Activated CD4-positive, alpha-beta T cell treated with anti-CD3 and anti-CD28 coated beads, Interleukin-2, amount 10 ng/mL, durations not matched to agents 7 days and 5 days (primary cell): ENCODE measurements around the gene RPUSD1. TPM values are rescaled to one million over a fixed set of nuclear protein-coding genes. Genes with fewer than 3 reads are reported as not detected.
"Not testable (repeated sequence)": the region's sequence is repeated elsewhere in the genome, so short reads cannot be mapped to it uniquely, and the experiment has no call there.

ENCODE experiments used
- CTCF ChIA-PET: fragments of 350-600 bp; sonication (Branson Sonifier 250); formaldehyde crosslinking; loops from one replicate; lab custom pipeline; 2021; ENCODE audit warnings: antibody characterized with exemption; lab: Charles Lee
- POLR2A ChIA-PET: fragments of 350-600 bp; sonication (Branson Sonifier 250); formaldehyde crosslinking; loops from one replicate; lab custom pipeline; 2021; ENCODE audit warnings: antibody characterized with exemption; lab: Charles Lee
- DNase-seq: peaks from one replicate; pipeline ENCODE4 v3.0.0-alpha.2; 2020
- H3K27ac Mint-ChIP-seq: one replicate; pipeline ENCODE4 v1.8.0; 2021; ENCODE audit warnings: mild to moderate bottlenecking, moderate library complexity, mixed read lengths
- H3K27me3 Mint-ChIP-seq: one replicate; pipeline ENCODE4 v1.8.0; 2021; ENCODE audit warnings: mixed read lengths
- H3K36me3 Mint-ChIP-seq: one replicate; pipeline ENCODE4 v1.8.0; 2021; ENCODE audit warnings: low read depth, mixed read lengths
- H3K4me1 Mint-ChIP-seq: one replicate; pipeline ENCODE4 v1.8.0; 2021; ENCODE audit warnings: mixed read lengths
- H3K4me3 Mint-ChIP-seq: one replicate; pipeline ENCODE4 v1.8.0; 2021; ENCODE audit warnings: mild to moderate bottlenecking, moderate library complexity, mixed read lengths
- H3K9me3 Mint-ChIP-seq: one replicate; pipeline ENCODE4 v1.8.0; 2021; ENCODE audit warnings: mixed read lengths
- total RNA-seq, 2 experiments: library from RNA; stranded (reverse); gene quantifications; one replicate each; pipeline ENCODE4 v1.2.3, GENCODE V29; 2021

Gene RPUSD1
- total RNA-seq, 2 experiments from 2014 or later: 25.4 to 26.1 TPM

- no peaks in the 10 kb centered on the region for H3K27me3 Mint-ChIP-seq
- no peak overlapping the region for H3K4me3 Mint-ChIP-seq
- H3K4me1 Mint-ChIP-seq: peaks cover 11% of the 10 kb centered on the region
- DNase-seq: no peak
- H3K9me3 Mint-ChIP-seq: no peaks in the 10 kb centered on the region
- H3K27ac Mint-ChIP-seq: no peak overlapping the region
- peaks cover 4% of the 10 kb centered on the region for H3K36me3 Mint-ChIP-seq
- CTCF ChIA-PET: interaction anchor here (1.1 to 1.9 kb wide), 3 partner anchors 17 to 198 kb away, joined by 3 to 5 read pairs (median 3); partner anchors contain the start of genes METRN and SOX8
- POLR2A ChIA-PET: no interaction called here
Observed at GRCh38 chr16:783404-784161, 4.6 kb downstream of the RPUSD1 start.

DNA sequence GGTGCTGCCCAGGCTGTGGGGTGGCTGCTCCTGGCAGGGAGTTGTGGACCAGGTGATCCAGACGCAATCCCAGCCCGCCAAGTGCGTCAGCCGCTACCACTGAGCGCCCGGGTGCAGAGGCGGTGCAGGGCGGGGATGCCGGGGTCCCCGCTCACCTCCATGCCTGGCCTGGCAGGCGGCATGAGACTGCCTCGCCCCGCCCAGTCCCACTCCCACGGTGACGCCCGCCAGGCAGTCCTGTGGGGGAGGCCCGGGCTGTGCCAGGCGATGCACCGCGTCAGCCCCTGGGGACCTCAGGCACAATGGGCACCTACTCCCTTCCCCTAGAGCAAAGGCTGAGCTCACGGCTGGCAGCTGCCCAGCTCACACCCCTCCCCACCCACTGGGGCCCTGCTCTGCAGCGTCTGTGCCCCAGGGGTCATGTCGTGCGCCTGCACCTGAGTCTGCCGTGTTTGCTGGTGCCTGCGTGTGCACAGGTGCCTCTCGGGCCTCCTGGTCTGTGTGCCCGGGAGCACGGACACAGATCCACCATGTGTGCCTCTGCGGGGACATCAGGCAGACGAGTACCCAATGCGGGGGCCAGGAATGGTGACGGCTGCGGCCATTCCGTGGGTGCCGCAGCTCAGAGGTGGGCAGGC lies 5.3 kb downstream of the RPUSD1 start:
- H3K9me3 Mint-ChIP-seq: no peaks in the 10 kb centered on the region
- ChIA-PET CTCF (interaction anchor here (1.4 kb wide), 1 partner anchor 68 kb away, joined by 3 read pairs; the partner anchor contains the start of gene METRN), POLR2A (no interaction called here)
- H3K36me3 Mint-ChIP-seq: peaks cover 4% of the 10 kb centered on the region
- no peak overlapping the region for H3K4me3 Mint-ChIP-seq
- H3K4me1 Mint-ChIP-seq: peaks cover 11% of the 10 kb centered on the region
- H3K27me3 Mint-ChIP-seq: no peaks in the 10 kb centered on the region
- H3K27ac Mint-ChIP-seq: no peak overlapping the region
- DNase-seq: no peak

DNA sequence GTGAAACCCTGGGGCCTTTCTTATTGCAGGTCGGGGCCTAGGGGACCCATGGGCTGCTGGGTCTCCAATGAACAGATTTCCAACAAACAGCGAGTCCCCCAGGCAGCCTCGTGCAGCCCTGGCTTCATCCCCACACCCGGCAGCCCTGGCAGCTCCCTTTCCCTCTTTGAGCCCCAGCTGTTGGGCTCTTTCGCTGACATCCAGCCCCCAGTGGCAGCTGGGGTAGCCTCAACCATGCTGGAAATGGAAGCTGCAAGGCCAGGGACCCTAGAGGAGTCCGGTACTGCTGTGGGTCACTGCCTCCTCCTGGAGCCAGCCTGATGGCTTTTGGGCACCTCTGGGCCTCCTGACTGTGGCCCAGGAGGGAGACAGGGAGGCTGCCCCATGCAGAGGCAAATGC lies 5.9 kb downstream of the RPUSD1 start:
- DNase-seq: no peak
- ChIA-PET CTCF (no interaction called here), POLR2A (no interaction called here)
- Mint-ChIP-seq H3K4me1 (peaks cover 9% of the 10 kb centered on the region), H3K4me3 (no peak overlapping the region), H3K9me3 (no peaks in the 10 kb centered on the region), H3K27ac (no peak overlapping the region), H3K27me3 (peaks cover 4% of the 10 kb centered on the region), H3K36me3 (peaks cover 2% of the 10 kb centered on the region)

GRCh38 chr16:781346-782010 lies 6.7 kb downstream of the RPUSD1 start:
- Mint-ChIP-seq H3K36me3 (peaks cover 2% of the 10 kb centered on the region), H3K4me3 (no peak overlapping the region), H3K9me3 (no peaks in the 10 kb centered on the region), H3K27me3 (peaks cover 4% of the 10 kb centered on the region), H3K27ac (no peak overlapping the region), H3K4me1 (peaks cover 5% of the 10 kb centered on the region)
- CTCF ChIA-PET: interaction anchor here (0.8 kb wide), 1 partner anchor 67 kb away, joined by 3 read pairs; the partner anchor contains the start of gene METRN
- POLR2A ChIA-PET: no interaction called here
- DNase-seq: no peak

- H3K27me3 Mint-ChIP-seq: peaks cover 4% of the 10 kb centered on the region
- H3K4me1 Mint-ChIP-seq: peaks cover 3% of the 10 kb centered on the region
- H3K27ac Mint-ChIP-seq: no peak overlapping the region
- CTCF ChIA-PET: interaction anchor here (0.8 kb wide), 1 partner anchor 65 kb away, joined by 3 read pairs; the partner anchor contains the start of gene METRN
- POLR2A ChIA-PET: no interaction called here
- no peak for DNase-seq
- peaks cover 2% of the 10 kb centered on the region for H3K36me3 Mint-ChIP-seq
- H3K9me3 Mint-ChIP-seq: no peaks in the 10 kb centered on the region
- H3K4me3 Mint-ChIP-seq: no peak overlapping the region
Observed at GRCh38 chr16:780296-780695, 7.9 kb downstream of the RPUSD1 start.

DNA sequence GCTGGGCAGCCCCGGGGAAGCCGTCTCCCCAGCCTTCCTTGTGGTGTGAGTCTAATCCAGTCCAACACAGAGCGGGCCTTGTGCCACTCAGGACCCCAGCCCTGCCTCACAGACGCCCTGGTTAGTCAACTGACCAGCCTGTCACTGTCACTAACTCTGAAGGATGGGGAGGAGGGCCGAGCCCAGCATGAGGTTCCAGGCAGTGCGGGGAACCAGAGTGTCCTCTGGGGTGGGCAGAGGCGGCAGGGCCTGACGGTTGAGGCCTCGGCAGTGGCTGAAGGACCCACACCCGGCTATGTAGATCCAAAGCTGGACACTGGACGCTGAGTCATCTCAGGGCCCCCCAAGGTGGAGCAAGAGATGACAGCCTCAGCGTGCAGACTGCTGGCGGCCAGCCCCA lies 8.6 kb downstream of the RPUSD1 start:
- no peak for DNase-seq
- POLR2A ChIA-PET: no interaction called here
- Mint-ChIP-seq H3K36me3 (no peaks in the 10 kb centered on the region), H3K9me3 (no peaks in the 10 kb centered on the region), H3K27me3 (peaks cover 4% of the 10 kb centered on the region), H3K4me3 (no peak overlapping the region), H3K27ac (no peak overlapping the region), H3K4me1 (no peaks in the 10 kb centered on the region)
- CTCF ChIA-PET: no interaction called here

GRCh38 chr16:778909-779527 lies 9.2 kb downstream of the RPUSD1 start:
- POLR2A ChIA-PET: no interaction called here
- CTCF ChIA-PET: interaction anchor here (1.5 kb wide), 1 partner anchor 76 kb away, joined by 3 read pairs; no protein-coding TSS in a partner anchor

GRCh38 chr16:778447-778846 lies 9.7 kb downstream of the RPUSD1 start:
- no peak overlapping the region for H3K4me3 Mint-ChIP-seq
- no peaks in the 10 kb centered on the region for H3K9me3 Mint-ChIP-seq
- H3K36me3 Mint-ChIP-seq: no peaks in the 10 kb centered on the region
- CTCF ChIA-PET: interaction anchor here (1.5 kb wide), 1 partner anchor 76 kb away, joined by 3 read pairs; no protein-coding TSS in a partner anchor
- no peak overlapping the region for H3K27ac Mint-ChIP-seq
- no peaks in the 10 kb centered on the region for H3K4me1 Mint-ChIP-seq
- POLR2A ChIA-PET: no interaction called here
- DNase-seq: no peak
- H3K27me3 Mint-ChIP-seq: peaks cover 4% of the 10 kb centered on the region

More at GRCh38 chr16:778909-779527, 9.2 kb downstream of the RPUSD1 start:
- DNase-seq: no peak
- H3K4me1 Mint-ChIP-seq: no peaks in the 10 kb centered on the region
- no peaks in the 10 kb centered on the region for H3K36me3 Mint-ChIP-seq
- no peak overlapping the region for H3K4me3 Mint-ChIP-seq
- H3K27ac Mint-ChIP-seq: no peak overlapping the region
- H3K9me3 Mint-ChIP-seq: no peaks in the 10 kb centered on the region
- peaks cover 4% of the 10 kb centered on the region for H3K27me3 Mint-ChIP-seq

DNA sequence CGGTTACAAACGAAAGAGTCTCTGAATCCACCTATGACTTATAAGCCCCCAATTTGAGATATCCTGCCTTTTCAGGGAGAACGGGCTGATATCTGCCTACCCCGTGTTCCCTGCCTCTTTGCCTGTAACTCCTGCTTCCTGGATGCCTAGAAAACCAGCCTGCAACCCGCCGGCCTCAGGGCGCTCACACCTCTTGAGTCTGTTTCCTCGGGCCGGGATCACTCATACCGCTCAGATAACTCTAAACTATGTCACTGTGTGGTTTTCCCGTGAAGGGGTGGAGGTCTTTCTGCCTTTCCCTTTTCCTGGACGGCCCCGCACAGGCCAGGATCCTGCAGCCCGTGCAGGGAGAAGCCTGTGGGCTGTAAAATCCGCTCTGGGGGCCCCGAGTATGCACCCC lies 10.4 kb downstream of the RPUSD1 start:
- no peaks in the 10 kb centered on the region for H3K36me3 Mint-ChIP-seq
- H3K27ac Mint-ChIP-seq: no peak overlapping the region
- ChIA-PET POLR2A (no interaction called here), CTCF (interaction anchor here (1.5 to 1.8 kb wide), 2 partner anchors 7 to 75 kb away, joined by 3 to 4 read pairs; no protein-coding TSS in a partner anchor)
- H3K4me3 Mint-ChIP-seq: no peak overlapping the region
- peaks cover 4% of the 10 kb centered on the region for H3K27me3 Mint-ChIP-seq
- no peak for DNase-seq
- no peaks in the 10 kb centered on the region for H3K4me1 Mint-ChIP-seq
- no peaks in the 10 kb centered on the region for H3K9me3 Mint-ChIP-seq

DNA sequence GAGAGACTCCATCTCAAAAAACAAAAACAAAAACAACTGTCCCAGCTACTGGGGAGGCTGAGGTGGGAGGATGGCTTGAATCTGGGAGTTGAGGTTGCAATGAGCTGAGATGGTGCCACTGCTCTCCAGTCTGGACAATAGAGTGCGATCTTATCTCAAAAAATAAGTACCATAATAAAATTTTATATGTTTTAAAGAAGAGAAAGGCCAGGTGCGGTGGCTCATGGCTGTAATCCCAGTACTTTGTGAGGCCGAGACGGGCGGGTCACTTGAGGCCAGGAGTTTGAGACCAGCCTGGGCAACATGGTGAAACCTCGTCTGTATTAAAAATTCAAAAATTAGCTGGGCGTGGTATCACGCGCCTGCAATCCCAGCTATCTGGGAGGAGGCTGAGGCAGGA lies 11.4 kb downstream of the RPUSD1 start:
- H3K27me3 Mint-ChIP-seq: peaks cover 4% of the 10 kb centered on the region
- H3K4me1 Mint-ChIP-seq: no peaks in the 10 kb centered on the region
- no peak for DNase-seq
- POLR2A ChIA-PET: no interaction called here
- CTCF ChIA-PET: interaction anchor here (1.1 to 1.8 kb wide), 2 partner anchors 8 to 10 kb away, joined by 3 to 4 read pairs; no protein-coding TSS in a partner anchor
- no peak overlapping the region for H3K4me3 Mint-ChIP-seq
- H3K9me3 Mint-ChIP-seq: no peaks in the 10 kb centered on the region
- H3K36me3 Mint-ChIP-seq: no peaks in the 10 kb centered on the region
- H3K27ac Mint-ChIP-seq: no peak overlapping the region

DNA sequence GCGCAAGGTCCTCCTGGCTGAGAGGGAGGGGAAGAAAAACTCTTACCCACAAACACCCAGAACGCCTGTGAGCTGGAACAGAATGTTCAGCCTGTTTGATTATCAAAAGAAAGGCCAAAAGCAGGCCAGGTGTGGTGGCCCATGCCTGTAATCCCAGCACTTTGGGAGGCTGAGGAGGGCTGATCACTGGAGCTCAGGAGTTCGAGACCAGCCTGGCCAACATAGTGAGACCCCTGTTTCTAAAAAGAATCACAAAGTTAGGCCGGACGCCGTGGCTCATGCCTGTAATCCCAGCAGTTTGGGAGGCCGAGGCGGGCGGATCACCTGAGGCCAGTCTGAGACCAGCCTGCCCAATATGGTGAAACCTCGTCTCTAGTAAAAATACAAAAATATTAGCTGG lies 11.9 kb downstream of the RPUSD1 start:
- POLR2A ChIA-PET, H3K27ac Mint-ChIP-seq, DNase-seq, H3K27me3 Mint-ChIP-seq, H3K4me1 Mint-ChIP-seq, H3K4me3 Mint-ChIP-seq, H3K9me3 Mint-ChIP-seq, H3K36me3 Mint-ChIP-seq: not testable (repeated sequence)
- CTCF ChIA-PET: interaction anchor here (1.1 to 1.8 kb wide), 2 partner anchors 9 to 10 kb away, joined by 3 to 4 read pairs; no protein-coding TSS in a partner anchor

GRCh38 chr16:775236-775796 lies 12.9 kb downstream of the RPUSD1 start:
- Mint-ChIP-seq H3K9me3 (no peaks in the 10 kb centered on the region), H3K36me3 (no peaks in the 10 kb centered on the region), H3K27me3 (peaks cover 4% of the 10 kb centered on the region), H3K4me1 (no peaks in the 10 kb centered on the region), H3K27ac (no peak overlapping the region), H3K4me3 (no peak overlapping the region)
- DNase-seq: no peak
- ChIA-PET POLR2A (no interaction called here), CTCF (no interaction called here)
